HepG2 (cell line): ENCODE data around the gene HDHD3. TPM values are rescaled to one million over a fixed set of nuclear protein-coding genes. Genes with fewer than 3 reads are reported as not detected.

Source experiments
- ARNT2 ChIP-seq: sonication (generic); formaldehyde crosslinking; IDR thresholded peaks from 2 replicates; pipeline ENCODE4 v1.8.0; 2022; ENCODE audit warnings: mild to moderate bottlenecking, low read depth, missing genetic modification reagents, moderate library complexity
- CBFB ChIP-seq: sonication (generic); formaldehyde crosslinking; IDR thresholded peaks from 2 replicates; pipeline ENCODE4 v1.4.0; 2020; ENCODE audit warnings: missing genetic modification reagents
- CENPT ChIP-seq: sonication (generic); formaldehyde crosslinking; IDR thresholded peaks from 2 replicates; pipeline ENCODE4 v1.8.0; 2022; ENCODE audit warnings: low read depth, mild to moderate bottlenecking, moderate library complexity, missing genetic modification reagents
- GABPA ChIP-seq, 2 experiments: IDR thresholded peaks; 2 replicates each; pipeline ENCODE4 v1.6.1; 2011 to 2016; ENCODE audit warnings: low read depth in 2 of 2, low read length in 1 of 2, missing biosample characterization in 1 of 2, missing genetic modification characterization in 1 of 2
- HOXA7 ChIP-seq: sonication (generic); formaldehyde crosslinking; IDR thresholded peaks from 2 replicates; pipeline ENCODE4 v1.8.1; 2022; ENCODE audit warnings: mild to moderate bottlenecking, missing genetic modification reagents, moderate library complexity
- KAT8 ChIP-seq: IDR thresholded peaks from 2 replicates; pipeline ENCODE4 v1.6.1; 2016; ENCODE audit warnings: missing genetic modification reagents, missing compliant biosample characterization
- MATR3 ChIP-seq: sonication (generic); formaldehyde crosslinking; IDR thresholded peaks from 2 replicates; pipeline ENCODE4 v1.4.0; 2020; ENCODE audit warnings: missing genetic modification reagents
- MLLT10 ChIP-seq: sonication (generic); formaldehyde crosslinking; IDR thresholded peaks from 2 replicates; pipeline ENCODE4 v1.4.0; 2020; ENCODE audit warnings: missing genetic modification reagents
- NCOA1 ChIP-seq: sonication (generic); formaldehyde crosslinking; IDR thresholded peaks from 2 replicates; pipeline ENCODE4 v1.9.0; 2021; ENCODE audit warnings: missing genetic modification reagents
- NR1H2 ChIP-seq: sonication (generic); formaldehyde crosslinking; IDR thresholded peaks from 2 replicates; pipeline ENCODE4 v1.8.1; 2022; ENCODE audit warnings: low read depth, missing genetic modification reagents, borderline replicate concordance
- NR3C1 ChIP-seq: sonication (generic); formaldehyde crosslinking; IDR thresholded peaks from 2 replicates; pipeline ENCODE4 v1.4.0; 2020; ENCODE audit warnings: missing genetic modification reagents
- TBL1XR1 ChIP-seq: fragments of 150-350 bp; IDR thresholded peaks from 2 replicates; pipeline ENCODE4 v1.6.1; 2014; ENCODE audit warnings: borderline replicate concordance, low read length; ENCODE audit not compliant: partially characterized antibody
- U2AF1 ChIP-seq: fragments of 200-400 bp; formaldehyde crosslinking; optimal IDR thresholded peaks from 2 replicates; pipeline ENCODE3; 2017; ENCODE audit warnings: mild to moderate bottlenecking, low read depth, low read length
- ZBTB21 ChIP-seq: sonication (generic); formaldehyde crosslinking; IDR thresholded peaks from 2 replicates; pipeline ENCODE4 v1.4.0; 2020; ENCODE audit warnings: missing genetic modification reagents
- ZFP36L2 ChIP-seq: sonication (generic); formaldehyde crosslinking; IDR thresholded peaks from 2 replicates; pipeline ENCODE4 v1.4.0; 2020; ENCODE audit warnings: missing genetic modification reagents
- ZFP62 ChIP-seq: sonication (generic); formaldehyde crosslinking; IDR thresholded peaks from 2 replicates; pipeline ENCODE4 v1.4.0; 2020; ENCODE audit warnings: missing genetic modification reagents
- ZIK1 ChIP-seq: sonication (generic); formaldehyde crosslinking; IDR thresholded peaks from 2 replicates; pipeline ENCODE4 v1.5.0; 2020; ENCODE audit warnings: mild to moderate bottlenecking, low read depth, missing genetic modification reagents, borderline replicate concordance
- ZNF121 ChIP-seq: sonication (generic); formaldehyde crosslinking; IDR thresholded peaks from 2 replicates; pipeline ENCODE4 v1.5.0; 2020; ENCODE audit warnings: mild to moderate bottlenecking, missing genetic modification reagents
- ZNF484 ChIP-seq: sonication (generic); formaldehyde crosslinking; IDR thresholded peaks from 2 replicates; pipeline ENCODE4 v1.5.1; 2020; ENCODE audit warnings: mild to moderate bottlenecking, low read depth, missing genetic modification reagents, borderline replicate concordance
- ZNF550 ChIP-seq: sonication (generic); formaldehyde crosslinking; IDR thresholded peaks from 2 replicates; pipeline ENCODE4 v1.4.0; 2020; ENCODE audit warnings: mild to moderate bottlenecking, missing genetic modification reagents, borderline replicate concordance
- ZNF577 ChIP-seq: sonication (generic); formaldehyde crosslinking; IDR thresholded peaks from 2 replicates; pipeline ENCODE4 v1.4.0; 2020; ENCODE audit warnings: mild to moderate bottlenecking, low read depth, missing genetic modification reagents, borderline replicate concordance
- ZNF615 ChIP-seq: sonication (generic); formaldehyde crosslinking; IDR thresholded peaks from 2 replicates; pipeline ENCODE4 v1.5.0; 2020; ENCODE audit warnings: mild to moderate bottlenecking, missing genetic modification reagents, borderline replicate concordance
- polyA plus RNA-seq, 8 experiments: library from polyadenylated mRNA; depleted of rRNA in 3 of 8; stranded (reverse) in 7 of 8; unstranded in 1 of 8; fragments of >200 nt; fragmentation: Illumina TruSeq in 4 of 8; extraction: Trizol in 4 of 8; gene quantifications; 2 replicates each; pipeline versions ENCODE4 v1.2.1 to v1.2.3, GENCODE V29; 2011 to 2016; ENCODE audit warnings: low read depth in 4 of 8, missing spikeins in 1 of 8, mixed read lengths in 1 of 8; ENCODE audit not compliant: insufficient read depth in 1 of 8
- total RNA-seq, 5 experiments: library from RNA; depleted of rRNA; stranded (reverse); fragments of >200 nt; fragmentation: Illumina TruSeq; extraction: Trizol; gene quantifications; 2 replicates each; pipeline ENCODE4 v1.2.3, GENCODE V29; 2016; ENCODE audit warnings: low read depth in 1 of 5
- TF ChIP-seq, protein P1 (sequence below): sonication (generic); formaldehyde crosslinking; IDR thresholded peaks from 2 replicates; pipeline ENCODE4 v1.4.0; 2020; ENCODE audit warnings: mild to moderate bottlenecking, low read depth, missing genetic modification reagents
- TF ChIP-seq, protein P2 (sequence below): sonication (generic); formaldehyde crosslinking; IDR thresholded peaks from 2 replicates; pipeline ENCODE4 v1.8.0; 2022; ENCODE audit warnings: missing genetic modification reagents, mild to moderate bottlenecking, inconsistent platforms, borderline replicate concordance
- TF ChIP-seq, protein P3 (sequence below): sonication (generic); formaldehyde crosslinking; IDR thresholded peaks from 2 replicates; pipeline ENCODE4 v1.5.1; 2020; ENCODE audit warnings: missing genetic modification reagents, mild to moderate bottlenecking, borderline replicate concordance
- TF ChIP-seq, protein P4 (sequence below): sonication (generic); formaldehyde crosslinking; IDR thresholded peaks from 2 replicates; pipeline ENCODE4 v1.8.1; 2023; ENCODE audit warnings: mild to moderate bottlenecking, missing genetic modification reagents
- TF ChIP-seq, protein P5 (sequence below): sonication (generic); formaldehyde crosslinking; IDR thresholded peaks from 2 replicates; pipeline ENCODE4 v1.5.1; 2020; ENCODE audit warnings: missing genetic modification reagents, mild to moderate bottlenecking, borderline replicate concordance

Gene HDHD3
- total and polyA plus RNA-seq, 2 of the 13 experiments (the other 11 are each of a cell fraction or from before 2014, with no cell fraction given): 23.1 to 38.5 TPM

DNA sequence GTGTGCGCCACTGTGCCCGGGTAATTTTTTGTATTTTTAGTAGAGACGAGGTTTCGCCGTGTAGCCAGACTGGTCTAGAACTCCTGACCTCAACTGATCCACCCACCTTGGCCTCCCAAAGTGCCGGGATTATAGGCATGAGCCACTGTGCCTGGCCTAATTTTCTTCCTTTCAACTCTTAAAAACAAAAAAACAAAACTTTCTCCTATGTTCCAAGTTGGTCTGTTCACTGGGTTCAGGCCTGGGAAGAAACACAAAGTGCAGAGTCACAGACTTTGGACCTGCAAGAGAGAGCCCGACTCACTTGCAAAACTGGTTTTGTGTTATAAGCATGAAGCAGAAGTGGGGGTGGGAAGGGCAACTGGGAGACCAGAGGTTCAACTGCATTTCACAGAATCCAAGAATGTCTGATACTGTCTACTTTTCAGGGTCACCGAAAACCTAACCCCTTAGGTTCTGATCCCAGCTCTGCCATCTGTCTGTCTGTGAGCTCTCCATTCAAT is 5.2 kb upstream of the HDHD3 start (continued):
- TF ChIP-seq GABPA (IDR thresholded peaks at IDR 0.05; ENCODE audit: low read depth, low read length) (no peak), GABPA (CRISPR knock-in tag; IDR thresholded peaks at IDR 0.05; ENCODE audit: low read depth) (no peak), HOXA7 (CRISPR knock-in tag) (no peak), ZNF550 (CRISPR knock-in tag) (no peak), ZNF577 (CRISPR knock-in tag) (no peak), ZIK1 (CRISPR knock-in tag) (no peak), ZNF484 (CRISPR knock-in tag) (no peak), U2AF1 (no peak), CBFB (no peak), ZNF615 (CRISPR knock-in tag) (no peak), KAT8 (no peak), MATR3 (no peak), NCOA1 (CRISPR knock-in tag) (no peak), MLLT10 (no peak), ZBTB21 (CRISPR knock-in tag) (no peak), TBL1XR1 (no peak), CENPT (no peak), ARNT2 (no peak), ZNF121 (CRISPR knock-in tag) (no peak), ZFP36L2 (no peak), ZFP62 (CRISPR knock-in tag) (no peak), NR1H2 (CRISPR knock-in tag) (no peak), NR3C1 (CRISPR knock-in tag) (no peak)
- TF ChIP-seq, protein P1, sequence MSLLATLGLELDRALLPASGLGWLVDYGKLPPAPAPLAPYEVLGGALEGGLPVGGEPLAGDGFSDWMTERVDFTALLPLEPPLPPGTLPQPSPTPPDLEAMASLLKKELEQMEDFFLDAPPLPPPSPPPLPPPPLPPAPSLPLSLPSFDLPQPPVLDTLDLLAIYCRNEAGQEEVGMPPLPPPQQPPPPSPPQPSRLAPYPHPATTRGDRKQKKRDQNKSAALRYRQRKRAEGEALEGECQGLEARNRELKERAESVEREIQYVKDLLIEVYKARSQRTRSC (CRISPR knock-in tag): no peak
- TF ChIP-seq, protein P2, sequence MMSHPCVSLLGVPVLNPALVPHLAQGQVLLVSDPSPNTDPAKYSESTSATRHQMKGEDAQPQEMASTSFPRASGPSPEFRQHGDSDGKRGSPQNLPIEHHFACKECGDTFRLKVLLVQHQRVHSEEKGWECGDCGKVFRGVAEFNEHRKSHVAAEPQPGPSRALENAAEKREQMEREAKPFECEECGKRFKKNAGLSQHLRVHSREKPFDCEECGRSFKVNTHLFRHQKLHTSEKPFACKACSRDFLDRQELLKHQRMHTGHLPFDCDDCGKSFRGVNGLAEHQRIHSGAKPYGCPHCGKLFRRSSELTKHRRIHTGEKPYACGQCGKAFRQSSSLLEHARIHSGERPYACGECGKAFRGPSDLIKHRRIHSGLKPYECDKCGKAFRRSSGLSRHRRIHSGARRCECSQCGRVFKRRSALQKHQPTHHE: no peak
- TF ChIP-seq, protein P3, sequence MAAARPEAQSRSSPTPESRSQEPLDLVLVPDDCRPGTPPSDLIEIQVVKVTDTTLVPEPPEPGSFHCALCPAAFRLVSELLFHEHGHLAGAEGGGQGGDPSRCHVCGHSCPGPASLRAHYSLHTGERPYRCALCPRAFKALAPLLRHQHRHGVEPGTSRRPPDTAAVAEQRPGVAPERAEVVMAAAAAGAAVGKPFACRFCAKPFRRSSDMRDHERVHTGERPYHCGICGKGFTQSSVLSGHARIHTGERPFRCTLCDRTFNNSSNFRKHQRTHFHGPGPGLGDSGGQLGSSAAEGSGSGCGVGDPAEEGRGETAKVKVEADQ: no peak
- TF ChIP-seq, protein P4, sequence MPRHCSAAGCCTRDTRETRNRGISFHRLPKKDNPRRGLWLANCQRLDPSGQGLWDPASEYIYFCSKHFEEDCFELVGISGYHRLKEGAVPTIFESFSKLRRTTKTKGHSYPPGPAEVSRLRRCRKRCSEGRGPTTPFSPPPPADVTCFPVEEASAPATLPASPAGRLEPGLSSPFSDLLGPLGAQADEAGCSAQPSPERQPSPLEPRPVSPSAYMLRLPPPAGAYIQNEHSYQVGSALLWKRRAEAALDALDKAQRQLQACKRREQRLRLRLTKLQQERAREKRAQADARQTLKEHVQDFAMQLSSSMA (CRISPR knock-in tag): no peak
- TF ChIP-seq, protein P5, sequence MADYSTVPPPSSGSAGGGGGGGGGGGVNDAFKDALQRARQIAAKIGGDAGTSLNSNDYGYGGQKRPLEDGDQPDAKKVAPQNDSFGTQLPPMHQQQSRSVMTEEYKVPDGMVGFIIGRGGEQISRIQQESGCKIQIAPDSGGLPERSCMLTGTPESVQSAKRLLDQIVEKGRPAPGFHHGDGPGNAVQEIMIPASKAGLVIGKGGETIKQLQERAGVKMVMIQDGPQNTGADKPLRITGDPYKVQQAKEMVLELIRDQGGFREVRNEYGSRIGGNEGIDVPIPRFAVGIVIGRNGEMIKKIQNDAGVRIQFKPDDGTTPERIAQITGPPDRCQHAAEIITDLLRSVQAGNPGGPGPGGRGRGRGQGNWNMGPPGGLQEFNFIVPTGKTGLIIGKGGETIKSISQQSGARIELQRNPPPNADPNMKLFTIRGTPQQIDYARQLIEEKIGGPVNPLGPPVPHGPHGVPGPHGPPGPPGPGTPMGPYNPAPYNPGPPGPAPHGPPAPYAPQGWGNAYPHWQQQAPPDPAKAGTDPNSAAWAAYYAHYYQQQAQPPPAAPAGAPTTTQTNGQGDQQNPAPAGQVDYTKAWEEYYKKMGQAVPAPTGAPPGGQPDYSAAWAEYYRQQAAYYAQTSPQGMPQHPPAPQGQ (CRISPR knock-in tag): no peak
